ENCODE results near the gene POU2F1.

The POU2F1 gene

GRCh38 chr1:167220537-167221125 is at the start of gene POU2F1:
Gene POU2F1, plus strand, starts transcription at chr1:167220886. Its CDS starts 12 bp downstream, at chr1:167220898.
- DNase-seq (ENCODE audit: low spot score), result peak; percentile 89

- DNase-seq (ENCODE audit: low spot score), result no peak
Measured at GRCh38 chr1:167171286-167171929, 49.3 kb upstream of the POU2F1 start.

GRCh38 chr1:167173516-167174184 is 47.0 kb upstream of the POU2F1 start:
- no peak for DNase-seq (ENCODE audit: low spot score)

GRCh38 chr1:167175901-167176300 is 44.8 kb upstream of the POU2F1 start:
- no peak for DNase-seq (ENCODE audit: low spot score)

- DNase-seq (ENCODE audit: low spot score), result no peak
Measured at GRCh38 chr1:167178831-167179230, 41.9 kb upstream of the POU2F1 start.

GRCh38 chr1:167182571-167183320 is 37.9 kb upstream of the POU2F1 start:
- no peak for DNase-seq (ENCODE audit: low spot score)

- no peak for DNase-seq (ENCODE audit: low spot score)
Measured at GRCh38 chr1:167184081-167184480, 36.6 kb upstream of the POU2F1 start.

- DNase-seq (ENCODE audit: low spot score), result no peak
Measured at GRCh38 chr1:167185062-167185461, 35.6 kb upstream of the POU2F1 start.

GRCh38 chr1:167185974-167186657 is 34.6 kb upstream of the POU2F1 start:
- DNase-seq (ENCODE audit: low spot score), result no peak

- DNase-seq (ENCODE audit: low spot score), result no peak
Measured at GRCh38 chr1:167186771-167187170, 33.9 kb upstream of the POU2F1 start.

- no peak for DNase-seq (ENCODE audit: low spot score)
Measured at GRCh38 chr1:167190747-167191237, 29.9 kb upstream of the POU2F1 start.

GRCh38 chr1:167191958-167192357 is 28.7 kb upstream of the POU2F1 start:
- no peak for DNase-seq (ENCODE audit: low spot score)

GRCh38 chr1:167194182-167194581 is 26.5 kb upstream of the POU2F1 start:
- no peak for DNase-seq (ENCODE audit: low spot score)

- DNase-seq (ENCODE audit: low spot score), result peak; percentile 8
Measured at GRCh38 chr1:167196166-167196565, 24.5 kb upstream of the POU2F1 start.

GRCh38 chr1:167197236-167197635 is 23.4 kb upstream of the POU2F1 start:
- no peak for DNase-seq (ENCODE audit: low spot score)

- no peak for DNase-seq (ENCODE audit: low spot score)
Measured at GRCh38 chr1:167197692-167198091, 23.0 kb upstream of the POU2F1 start.

GRCh38 chr1:167198518-167199133 is 22.1 kb upstream of the POU2F1 start:
- DNase-seq (ENCODE audit: low spot score), result no peak

- DNase-seq (ENCODE audit: low spot score), result no peak
Measured at GRCh38 chr1:167199656-167200055, 21.0 kb upstream of the POU2F1 start.

GRCh38 chr1:167200272-167200671 is 20.4 kb upstream of the POU2F1 start:
- DNase-seq (ENCODE audit: low spot score), result no peak

GRCh38 chr1:167200749-167201148 is 19.9 kb upstream of the POU2F1 start:
- no peak for DNase-seq (ENCODE audit: low spot score)

GRCh38 chr1:167202049-167202448 is 18.6 kb upstream of the POU2F1 start:
- no peak for DNase-seq (ENCODE audit: low spot score)

Data from hepatic stellate cell (primary cell).